WI38 (cell line): ENCODE data around the gene WDR86.

ENCODE experiments used
- H3K4me3 ChIP-seq: 2 replicates; pipeline ENCODE4 v1.5.1; 2011; ENCODE audit warnings: low read depth, mild to moderate bottlenecking, control low read depth, low read length
- TF ChIP-seq, protein P1 (sequence below): IDR thresholded peaks from 2 replicates; pipeline ENCODE4 v1.5.1; 2012; ENCODE audit warnings: low read depth, mild to moderate bottlenecking, control low read depth, low read length

WDR86 gene

DNA sequence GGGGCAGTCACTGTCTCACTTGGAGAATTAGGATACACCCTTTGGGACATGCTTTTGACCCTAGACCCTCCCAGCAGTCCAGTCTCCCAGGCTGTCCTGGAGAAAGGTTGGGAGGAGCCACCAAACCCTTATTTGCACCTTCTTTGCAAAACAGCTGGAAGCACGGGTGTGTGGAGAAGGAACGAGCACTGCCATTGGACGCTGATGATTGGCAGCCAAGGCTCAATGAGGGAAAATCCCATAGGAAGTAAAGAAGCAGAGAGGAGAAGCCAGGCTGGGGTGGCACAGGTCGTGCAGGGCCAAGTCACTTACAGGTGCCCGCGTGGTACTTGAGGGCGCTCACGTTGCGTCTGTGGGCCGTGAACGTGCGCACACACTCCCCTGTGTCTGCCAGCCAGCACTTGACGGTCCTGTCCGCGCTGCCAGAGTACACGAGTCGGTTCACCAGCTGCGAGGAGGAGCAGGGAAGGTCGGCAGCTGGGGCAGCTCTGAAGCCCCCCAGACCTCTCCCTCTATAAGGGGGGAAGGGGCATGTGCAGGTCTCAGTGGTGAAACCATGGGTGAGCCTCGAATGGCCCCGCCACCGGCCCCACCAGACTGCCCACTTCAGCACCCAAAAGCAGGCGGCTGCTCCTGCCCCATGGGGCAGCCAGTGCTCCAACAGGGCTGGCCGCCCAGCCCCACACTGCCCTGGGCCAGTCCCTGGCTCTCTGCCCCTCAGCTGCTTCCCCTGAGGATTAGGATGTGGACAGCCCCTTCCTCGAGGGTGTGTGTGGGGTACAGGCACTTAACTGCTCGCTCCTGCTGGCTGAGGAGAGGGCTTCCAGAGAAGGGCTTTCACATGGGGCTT lies 24.8 kb downstream of the WDR86 start:
- TF ChIP-seq, protein P1, sequence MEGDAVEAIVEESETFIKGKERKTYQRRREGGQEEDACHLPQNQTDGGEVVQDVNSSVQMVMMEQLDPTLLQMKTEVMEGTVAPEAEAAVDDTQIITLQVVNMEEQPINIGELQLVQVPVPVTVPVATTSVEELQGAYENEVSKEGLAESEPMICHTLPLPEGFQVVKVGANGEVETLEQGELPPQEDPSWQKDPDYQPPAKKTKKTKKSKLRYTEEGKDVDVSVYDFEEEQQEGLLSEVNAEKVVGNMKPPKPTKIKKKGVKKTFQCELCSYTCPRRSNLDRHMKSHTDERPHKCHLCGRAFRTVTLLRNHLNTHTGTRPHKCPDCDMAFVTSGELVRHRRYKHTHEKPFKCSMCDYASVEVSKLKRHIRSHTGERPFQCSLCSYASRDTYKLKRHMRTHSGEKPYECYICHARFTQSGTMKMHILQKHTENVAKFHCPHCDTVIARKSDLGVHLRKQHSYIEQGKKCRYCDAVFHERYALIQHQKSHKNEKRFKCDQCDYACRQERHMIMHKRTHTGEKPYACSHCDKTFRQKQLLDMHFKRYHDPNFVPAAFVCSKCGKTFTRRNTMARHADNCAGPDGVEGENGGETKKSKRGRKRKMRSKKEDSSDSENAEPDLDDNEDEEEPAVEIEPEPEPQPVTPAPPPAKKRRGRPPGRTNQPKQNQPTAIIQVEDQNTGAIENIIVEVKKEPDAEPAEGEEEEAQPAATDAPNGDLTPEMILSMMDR = no peak
- no peak overlapping the region for H3K4me3 ChIP-seq

DNA sequence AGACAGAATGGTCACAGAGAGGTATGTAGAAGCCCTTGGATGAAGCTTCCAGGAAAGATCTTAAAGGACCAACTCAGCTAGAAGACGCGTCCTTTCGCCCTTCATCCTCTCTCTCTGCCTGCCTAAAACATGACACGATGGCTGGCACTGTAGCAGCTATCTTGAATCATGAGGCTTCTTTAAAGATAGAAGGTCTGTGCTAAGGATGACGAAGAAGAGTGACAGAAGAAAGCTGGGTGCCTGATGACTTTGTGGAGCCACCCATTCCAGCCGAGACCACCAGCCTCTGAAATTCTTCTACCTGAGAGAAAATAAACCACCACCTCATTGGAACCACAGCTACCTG lies 25.5 kb downstream of the WDR86 start:
- H3K4me3 ChIP-seq = no peak overlapping the region
- TF ChIP-seq, protein P1 = no peak

DNA sequence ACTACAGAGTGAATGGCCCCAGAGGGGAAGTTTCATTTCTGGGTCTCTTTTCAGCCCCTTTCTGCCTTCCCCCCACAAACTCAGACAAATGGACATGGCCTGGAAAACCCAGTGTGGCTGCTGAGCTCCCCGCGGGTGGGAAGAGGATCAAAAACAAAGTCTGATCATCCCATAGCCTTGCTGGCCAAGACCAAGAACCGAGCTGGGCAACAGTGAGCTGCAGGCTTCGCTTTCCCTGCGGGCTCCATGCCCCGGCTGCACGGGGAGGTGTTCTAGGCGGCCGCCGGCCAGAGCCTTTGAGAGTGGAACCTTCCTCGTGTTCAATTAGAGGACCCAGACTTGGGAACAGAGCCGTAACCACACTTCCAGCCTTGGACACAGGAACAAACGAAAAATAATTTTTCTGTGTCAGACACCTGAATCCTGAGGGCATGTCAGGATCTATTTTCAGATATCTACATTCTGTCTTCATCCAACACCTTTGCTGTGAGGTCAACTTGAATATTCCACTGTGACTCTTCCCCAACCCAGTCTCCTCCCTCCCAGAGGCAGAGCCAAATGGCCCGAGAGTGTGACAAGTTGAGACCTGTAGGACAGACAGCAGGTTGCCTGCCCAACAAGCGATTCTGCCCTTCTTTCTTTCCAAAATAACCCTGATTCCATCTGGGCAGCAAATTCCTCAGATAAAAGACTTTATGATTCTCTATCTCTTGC lies 26.0 kb downstream of the WDR86 start:
- H3K4me3 ChIP-seq = no peak overlapping the region
- TF ChIP-seq, protein P1 = no peak

DNA sequence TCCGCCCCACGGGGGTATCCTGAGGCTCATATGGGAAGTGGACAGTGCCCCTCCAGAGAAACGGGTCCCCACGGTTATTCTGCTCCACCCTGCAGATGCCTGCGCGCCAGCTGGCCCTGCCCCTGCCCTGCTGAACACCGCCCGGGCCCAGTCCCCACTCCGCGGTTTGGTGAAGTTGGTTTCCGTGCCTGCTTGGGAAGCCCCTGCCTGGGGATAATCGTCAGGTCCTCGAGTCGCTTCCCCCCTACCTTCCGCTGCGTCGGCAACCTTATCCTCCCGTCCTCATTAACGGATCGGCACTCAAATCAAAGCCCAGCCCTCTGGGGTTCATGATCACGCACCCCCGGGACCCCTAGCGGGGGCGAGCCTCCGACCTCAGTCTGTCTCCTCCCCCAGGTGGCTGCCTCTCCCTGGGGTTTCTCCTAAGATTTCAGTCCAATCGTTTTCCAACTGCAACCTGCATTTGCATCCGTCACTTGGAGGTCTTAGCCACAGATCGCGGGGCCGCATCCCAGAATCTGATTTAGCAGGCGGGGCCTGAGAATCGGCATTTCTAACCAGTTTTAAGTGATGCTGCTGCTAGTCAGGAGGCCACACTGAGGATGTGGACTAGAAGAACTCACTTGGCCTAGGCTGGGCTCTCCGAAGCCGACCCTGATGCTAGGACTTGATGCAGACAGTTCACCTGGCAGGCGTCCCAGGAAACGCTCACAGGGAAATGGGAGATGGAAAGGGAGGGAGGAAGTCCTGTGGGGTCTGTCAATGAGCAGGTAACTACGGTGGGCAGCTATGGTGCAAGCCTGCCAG lies 27.6 kb downstream of the WDR86 start:
- TF ChIP-seq, protein P1 = no peak
- no peak overlapping the region for H3K4me3 ChIP-seq

DNA sequence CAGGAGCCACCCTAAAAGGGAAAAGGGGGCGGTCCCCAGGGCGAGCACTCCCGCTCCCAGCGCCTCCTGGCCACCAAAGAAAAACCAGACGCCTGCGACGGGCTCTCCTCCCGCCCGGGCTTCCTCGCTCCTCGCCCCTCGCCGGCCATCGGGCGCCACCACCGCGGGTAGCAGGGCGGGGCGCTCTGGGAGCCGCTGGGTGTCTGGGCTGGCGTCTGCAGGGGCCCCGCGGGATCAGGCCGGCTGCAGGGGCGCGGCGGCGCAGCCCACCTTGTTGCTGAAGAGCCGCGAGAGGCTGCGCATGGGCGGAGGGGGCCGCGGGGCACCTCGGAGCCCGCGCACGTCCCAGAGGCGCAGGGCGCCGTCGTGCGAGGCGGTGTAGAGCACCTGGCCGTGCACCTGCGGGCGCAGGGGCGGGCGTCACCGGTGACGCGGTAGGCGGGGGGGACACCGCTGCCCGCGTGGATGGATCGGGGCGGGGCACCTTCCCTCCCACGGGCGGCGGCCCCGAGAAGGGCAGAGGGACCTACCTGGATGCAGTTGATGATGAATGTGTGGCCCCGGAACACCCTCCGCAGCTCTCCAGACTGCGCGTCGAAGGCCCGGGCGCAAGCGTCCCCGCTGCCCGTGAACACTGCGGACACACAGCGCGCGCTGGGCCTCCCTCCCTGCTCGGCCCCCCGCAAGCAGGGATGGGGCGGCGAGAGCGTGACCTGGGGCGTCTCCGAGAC lies 28.3 kb downstream of the WDR86 start:
- H3K4me3 ChIP-seq = no peak overlapping the region
- TF ChIP-seq, protein P1 = no peak

DNA sequence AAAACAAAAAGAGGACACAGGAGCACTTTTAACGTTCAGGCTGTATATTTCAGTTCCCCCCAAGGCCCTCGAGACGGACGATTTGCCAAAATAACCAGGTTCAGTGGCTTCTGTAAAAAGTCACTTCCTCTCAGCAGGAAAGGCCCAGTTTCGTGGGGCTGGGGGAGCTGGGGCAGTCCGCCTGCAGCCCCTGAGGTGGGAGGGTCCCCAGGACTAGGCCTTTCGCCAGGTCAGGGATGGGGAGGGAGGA lies 28.8 kb downstream of the WDR86 start:
- TF ChIP-seq, protein P1 = no peak
- H3K4me3 ChIP-seq = no peak overlapping the region
